GM20000 (cell line): Measurements from ENCODE around the gene CACNA1B.

ENCODE experiments used
- DNase-seq: peaks from one replicate; pipeline ENCODE4 v3.0.0; 2012; ENCODE audit warnings: low spot score
- TF ChIP-seq, protein P1 (sequence below): IDR thresholded peaks from 2 replicates; pipeline ENCODE4 v1.5.1; 2012; ENCODE audit warnings: mild to moderate bottlenecking, control low read depth; ENCODE audit errors: extremely low read depth, missing control alignments

The CACNA1B gene

DNA sequence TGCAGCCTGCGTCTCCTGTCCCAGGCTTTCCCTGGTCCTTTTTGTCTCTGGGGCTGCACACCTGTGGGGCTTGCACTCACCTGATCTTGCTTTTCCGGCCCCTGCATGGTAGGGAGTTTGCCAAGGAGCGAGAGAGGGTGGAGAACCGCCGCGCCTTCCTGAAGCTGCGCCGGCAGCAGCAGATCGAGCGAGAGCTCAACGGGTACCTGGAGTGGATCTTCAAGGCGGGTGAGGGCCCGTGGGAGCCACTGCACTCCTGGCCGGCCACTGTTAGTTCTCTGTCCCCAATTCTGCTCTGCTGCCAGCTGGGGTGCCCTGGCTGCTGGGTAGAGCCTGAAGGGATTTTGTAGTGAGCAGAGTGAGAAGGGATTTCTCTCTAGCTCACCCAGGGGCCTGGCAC is 78.0 kb downstream of the CACNA1B start:
- DNase-seq: no peak
- TF ChIP-seq, protein P1, sequence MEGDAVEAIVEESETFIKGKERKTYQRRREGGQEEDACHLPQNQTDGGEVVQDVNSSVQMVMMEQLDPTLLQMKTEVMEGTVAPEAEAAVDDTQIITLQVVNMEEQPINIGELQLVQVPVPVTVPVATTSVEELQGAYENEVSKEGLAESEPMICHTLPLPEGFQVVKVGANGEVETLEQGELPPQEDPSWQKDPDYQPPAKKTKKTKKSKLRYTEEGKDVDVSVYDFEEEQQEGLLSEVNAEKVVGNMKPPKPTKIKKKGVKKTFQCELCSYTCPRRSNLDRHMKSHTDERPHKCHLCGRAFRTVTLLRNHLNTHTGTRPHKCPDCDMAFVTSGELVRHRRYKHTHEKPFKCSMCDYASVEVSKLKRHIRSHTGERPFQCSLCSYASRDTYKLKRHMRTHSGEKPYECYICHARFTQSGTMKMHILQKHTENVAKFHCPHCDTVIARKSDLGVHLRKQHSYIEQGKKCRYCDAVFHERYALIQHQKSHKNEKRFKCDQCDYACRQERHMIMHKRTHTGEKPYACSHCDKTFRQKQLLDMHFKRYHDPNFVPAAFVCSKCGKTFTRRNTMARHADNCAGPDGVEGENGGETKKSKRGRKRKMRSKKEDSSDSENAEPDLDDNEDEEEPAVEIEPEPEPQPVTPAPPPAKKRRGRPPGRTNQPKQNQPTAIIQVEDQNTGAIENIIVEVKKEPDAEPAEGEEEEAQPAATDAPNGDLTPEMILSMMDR: no peak

DNA sequence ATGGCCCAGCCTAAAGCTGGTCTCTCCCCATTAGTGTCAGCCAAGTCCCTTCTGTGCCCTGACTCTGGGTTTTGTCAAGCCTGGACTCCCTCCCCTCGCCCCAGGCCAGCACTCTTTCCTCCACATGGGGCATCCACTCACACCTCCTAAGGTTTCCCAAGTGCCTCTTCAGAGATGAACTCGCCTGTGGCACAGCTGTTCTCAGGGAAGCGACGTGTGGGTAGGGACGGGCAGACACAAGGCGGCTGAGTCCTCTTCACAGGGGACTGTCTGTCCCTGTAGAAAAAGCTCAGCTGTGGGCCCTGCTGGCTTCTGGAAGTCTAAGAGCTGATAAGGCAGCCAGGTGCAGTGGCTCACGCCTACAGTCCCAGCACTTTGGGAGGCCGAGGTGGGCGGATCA is 78.5 kb downstream of the CACNA1B start:
- DNase-seq: no peak
- TF ChIP-seq, protein P1: no peak

DNA sequence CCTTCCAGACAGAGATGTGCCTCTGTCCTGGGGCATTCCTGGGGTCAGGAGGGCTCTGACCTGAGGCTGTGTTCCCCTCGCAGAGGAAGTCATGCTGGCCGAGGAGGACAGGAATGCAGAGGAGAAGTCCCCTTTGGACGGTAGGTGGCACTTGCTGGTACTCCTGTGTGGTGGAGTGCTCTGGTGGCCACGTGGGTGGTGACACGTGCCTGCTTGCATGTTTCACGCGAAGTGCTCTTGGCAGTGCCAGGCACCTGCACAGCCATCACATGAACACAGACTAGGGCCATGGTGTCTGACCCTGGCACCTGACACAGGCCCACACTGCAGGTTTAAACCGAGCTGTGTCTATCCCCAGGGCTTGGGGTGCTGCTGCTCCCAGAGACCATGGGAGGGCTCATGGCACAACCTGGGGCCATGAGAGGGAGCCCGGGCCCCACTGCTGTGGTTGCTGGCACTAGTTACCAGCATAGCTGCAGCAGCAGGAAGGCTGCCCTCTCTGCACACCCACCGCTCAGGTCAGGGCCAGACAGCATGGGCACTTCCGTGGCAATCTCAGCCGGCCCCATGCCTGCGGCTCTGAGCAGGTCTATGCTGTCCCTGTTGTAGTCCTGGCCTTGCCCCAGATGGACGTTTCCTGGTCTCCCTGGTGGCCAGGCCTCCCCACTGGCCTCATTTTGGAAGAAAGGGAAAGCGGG is 79.3 kb downstream of the CACNA1B start:
- TF ChIP-seq, protein P1: no peak
- no peak for DNase-seq

DNA sequence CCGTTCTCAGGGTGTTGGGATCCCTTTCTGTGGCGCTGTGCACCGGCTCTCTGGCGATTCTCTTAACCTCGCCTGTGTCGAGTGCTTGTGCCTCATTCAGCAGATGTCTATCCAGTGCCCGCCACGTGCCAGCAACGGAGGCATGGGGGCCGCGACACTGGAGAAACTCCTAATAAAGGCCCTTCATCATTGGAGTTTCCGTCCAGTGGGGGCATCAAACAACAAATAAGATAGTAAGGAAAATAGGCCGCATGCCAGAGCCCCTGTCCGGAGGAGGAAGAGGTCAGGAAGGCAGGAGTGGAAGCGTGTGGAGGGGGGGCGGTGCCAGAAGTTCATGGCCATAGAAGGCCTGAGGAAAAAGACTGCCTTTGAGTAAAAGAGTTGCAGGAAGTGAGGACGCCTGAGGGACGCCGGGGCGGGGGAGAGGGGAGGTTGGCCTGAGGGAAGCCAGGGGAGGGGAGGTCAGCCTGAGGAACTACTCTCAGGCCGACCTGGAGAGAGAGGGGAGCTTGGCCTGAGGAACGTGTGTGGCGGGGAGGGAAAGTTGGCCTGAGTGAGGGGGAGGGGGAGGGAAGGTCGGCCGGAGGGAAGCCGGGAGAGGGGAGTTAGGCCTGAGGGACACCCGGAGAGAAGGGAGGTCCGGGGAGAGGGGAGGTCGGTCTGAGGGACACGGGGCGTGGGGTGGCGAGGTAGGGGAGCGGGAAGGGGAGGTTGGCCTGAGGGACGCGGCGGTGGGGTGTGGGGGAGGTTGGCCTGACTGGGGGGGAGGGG is 82.2 kb downstream of the CACNA1B start:
- TF ChIP-seq, protein P1: no peak
- DNase-seq: no peak

DNA sequence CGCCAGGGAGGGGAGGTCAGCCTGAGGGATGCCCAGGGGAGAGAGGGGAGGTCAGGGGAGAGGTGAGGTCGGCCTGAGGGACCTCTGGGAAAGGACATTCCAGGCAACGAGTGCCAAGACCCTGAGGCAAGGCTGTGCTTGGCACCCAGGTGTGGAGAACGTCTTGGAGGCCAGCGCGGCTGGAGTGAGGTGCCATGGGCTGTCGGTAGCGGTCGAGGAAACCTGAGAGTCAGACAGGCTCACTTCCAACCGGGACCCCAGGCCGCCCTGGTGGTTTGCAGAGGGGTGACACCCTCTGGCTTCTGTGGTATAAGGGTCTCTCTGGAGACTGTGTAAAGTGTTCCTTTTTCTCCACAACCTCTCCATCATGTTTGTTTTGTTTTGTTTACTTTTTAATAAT is 82.9 kb downstream of the CACNA1B start:
- TF ChIP-seq, protein P1: no peak
- DNase-seq: no peak

DNA sequence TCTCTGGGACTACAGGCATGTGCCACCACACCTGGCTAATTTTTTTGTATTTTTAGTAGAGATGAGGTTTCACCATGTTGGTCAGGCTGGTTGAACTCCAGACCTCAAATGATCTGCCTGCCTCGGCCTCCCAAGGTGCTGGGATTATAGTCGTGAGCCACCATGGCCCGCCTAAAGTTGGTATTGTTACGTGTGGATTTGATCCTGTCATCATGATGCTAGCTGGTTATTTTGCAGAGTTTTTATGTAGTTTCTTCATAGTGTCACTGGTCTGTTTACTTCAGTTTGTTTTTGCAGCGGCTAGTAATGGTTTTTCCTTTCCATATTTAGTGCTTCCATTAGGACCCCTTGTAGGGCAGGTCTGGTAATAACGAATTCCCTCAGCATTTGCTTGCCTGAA is 85.9 kb downstream of the CACNA1B start:
- TF ChIP-seq, protein P1: no peak
- DNase-seq: no peak

DNA sequence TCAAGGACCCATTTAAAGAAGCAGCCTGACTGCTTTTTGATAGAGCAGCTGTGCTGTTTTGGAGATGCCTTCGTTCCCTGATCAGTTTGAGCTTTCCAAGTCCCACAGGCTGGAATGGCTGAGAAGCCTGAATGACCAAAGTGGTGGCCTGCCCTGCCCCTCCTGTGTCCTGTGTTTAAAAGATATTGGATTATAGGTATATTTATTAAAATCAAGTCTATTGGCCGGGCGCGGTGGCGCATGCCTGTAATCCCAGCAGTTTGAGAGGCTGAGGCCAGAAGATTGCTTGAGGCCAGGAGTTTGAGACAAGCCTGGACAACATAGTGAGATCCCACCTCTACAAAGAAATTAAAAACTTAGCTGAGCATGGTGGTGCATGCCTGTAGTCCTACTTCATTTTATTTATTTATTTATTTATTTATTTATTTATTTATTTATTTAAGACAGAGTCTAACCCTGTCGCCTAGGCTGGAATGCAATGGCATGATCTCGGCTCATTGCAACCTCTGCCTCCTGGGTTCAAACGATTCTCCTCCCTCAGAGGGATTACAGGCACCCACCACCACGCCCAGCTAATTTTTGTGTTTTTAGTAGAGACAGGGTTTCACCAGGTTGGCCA is 87.7 kb downstream of the CACNA1B start:
- TF ChIP-seq, protein P1: no peak

More for the DNA sequence above, 87.7 kb downstream of the CACNA1B start:
- no peak for DNase-seq
